ENCODE results near the gene ROR1.

Gene ROR1

GRCh38 chr1:64001038-64001437 lies 227.2 kb downstream of the ROR1 start:
- Histone ChIP-seq H3K4me1 (ENCODE audit: control insufficient read depth, insufficient read depth, low read length) (peaks cover 8% of the 10 kb centered on the region), H3K36me3 (ENCODE audit: control insufficient read depth in 2 of 2, insufficient read depth in 1 of 2, low read length in 2 of 2) (no peaks in the 10 kb centered on the region), H3K4me3 (ENCODE audit: low read depth, low read length) (no peak overlapping the region), H3K27ac (ENCODE audit: extremely low read depth, low read depth, low read length) (no peak overlapping the region), H3K9me3 (ENCODE audit: control insufficient read depth, insufficient read depth, low read depth, low read length) (no peaks in the 10 kb centered on the region)
- ChIA-PET POLR2A (no interaction called here), CTCF (interaction anchor here (0.6 kb wide), 1 partner anchor 137 kb away, joined by 4 read pairs; no protein-coding TSS in a partner anchor)
- TF ChIP-seq KLF17 (tag by site-specific recombination; IDR thresholded peaks at IDR 0.05) = no peak
- no peak for TF ChIP-seq ZNF311 (tag by site-specific recombination; IDR thresholded peaks at IDR 0.05; ENCODE audit: borderline replicate concordance)
- no peak for TF ChIP-seq TRIM28 (IDR thresholded peaks at IDR 0.05; ENCODE audit: borderline replicate concordance, low read length)
- TF ChIP-seq, protein P1, sequence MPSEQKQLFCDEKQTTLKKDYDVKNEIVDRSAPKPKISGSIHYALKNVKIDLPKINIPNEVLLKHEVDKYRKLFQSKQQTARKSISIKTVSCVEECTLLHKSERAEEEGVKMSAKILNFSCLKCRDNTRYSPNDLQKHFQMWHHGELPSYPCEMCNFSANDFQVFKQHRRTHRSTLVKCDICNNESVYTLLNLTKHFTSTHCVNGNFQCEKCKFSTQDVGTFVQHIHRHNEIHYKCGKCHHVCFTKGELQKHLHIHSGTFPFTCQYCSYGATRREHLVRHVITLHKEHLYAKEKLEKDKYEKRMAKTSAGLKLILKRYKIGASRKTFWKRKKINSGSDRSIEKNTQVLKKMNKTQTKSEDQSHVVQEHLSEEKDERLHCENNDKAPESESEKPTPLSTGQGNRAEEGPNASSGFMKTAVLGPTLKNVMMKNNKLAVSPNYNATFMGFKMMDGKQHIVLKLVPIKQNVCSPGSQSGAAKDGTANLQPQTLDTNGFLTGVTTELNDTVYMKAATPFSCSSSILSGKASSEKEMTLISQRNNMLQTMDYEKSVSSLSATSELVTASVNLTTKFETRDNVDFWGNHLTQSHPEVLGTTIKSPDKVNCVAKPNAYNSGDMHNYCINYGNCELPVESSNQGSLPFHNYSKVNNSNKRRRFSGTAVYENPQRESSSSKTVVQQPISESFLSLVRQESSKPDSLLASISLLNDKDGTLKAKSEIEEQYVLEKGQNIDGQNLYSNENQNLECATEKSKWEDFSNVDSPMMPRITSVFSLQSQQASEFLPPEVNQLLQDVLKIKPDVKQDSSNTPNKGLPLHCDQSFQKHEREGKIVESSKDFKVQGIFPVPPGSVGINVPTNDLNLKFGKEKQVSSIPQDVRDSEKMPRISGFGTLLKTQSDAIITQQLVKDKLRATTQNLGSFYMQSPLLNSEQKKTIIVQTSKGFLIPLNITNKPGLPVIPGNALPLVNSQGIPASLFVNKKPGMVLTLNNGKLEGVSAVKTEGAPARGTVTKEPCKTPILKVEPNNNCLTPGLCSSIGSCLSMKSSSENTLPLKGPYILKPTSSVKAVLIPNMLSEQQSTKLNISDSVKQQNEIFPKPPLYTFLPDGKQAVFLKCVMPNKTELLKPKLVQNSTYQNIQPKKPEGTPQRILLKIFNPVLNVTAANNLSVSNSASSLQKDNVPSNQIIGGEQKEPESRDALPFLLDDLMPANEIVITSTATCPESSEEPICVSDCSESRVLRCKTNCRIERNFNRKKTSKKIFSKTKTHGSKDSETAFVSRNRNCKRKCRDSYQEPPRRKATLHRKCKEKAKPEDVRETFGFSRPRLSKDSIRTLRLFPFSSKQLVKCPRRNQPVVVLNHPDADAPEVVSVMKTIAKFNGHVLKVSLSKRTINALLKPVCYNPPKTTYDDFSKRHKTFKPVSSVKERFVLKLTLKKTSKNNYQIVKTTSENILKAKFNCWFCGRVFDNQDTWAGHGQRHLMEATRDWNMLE (tag by site-specific recombination; conservative IDR thresholded peaks at IDR 0.05; ENCODE audit: low read depth) = no peak
- no peak for TF ChIP-seq ZNF707 (tag by site-specific recombination; IDR thresholded peaks at IDR 0.05)
- no peak for TF ChIP-seq ZNF211 (tag by site-specific recombination; IDR thresholded peaks at IDR 0.05; ENCODE audit: low read depth)
- no peak for TF ChIP-seq ZNF510 (tag by site-specific recombination; IDR thresholded peaks at IDR 0.05; ENCODE audit: insufficient replicate concordance)
- TF ChIP-seq ZBTB7A (tag by site-specific recombination; IDR thresholded peaks at IDR 0.05; ENCODE audit: low read depth) = no peak
- no peak for TF ChIP-seq ZNF654 (tag by site-specific recombination; IDR thresholded peaks at IDR 0.05; ENCODE audit: low read depth)
- no peak for TF ChIP-seq ZSCAN23 (tag by site-specific recombination; IDR thresholded peaks at IDR 0.05)

DNA sequence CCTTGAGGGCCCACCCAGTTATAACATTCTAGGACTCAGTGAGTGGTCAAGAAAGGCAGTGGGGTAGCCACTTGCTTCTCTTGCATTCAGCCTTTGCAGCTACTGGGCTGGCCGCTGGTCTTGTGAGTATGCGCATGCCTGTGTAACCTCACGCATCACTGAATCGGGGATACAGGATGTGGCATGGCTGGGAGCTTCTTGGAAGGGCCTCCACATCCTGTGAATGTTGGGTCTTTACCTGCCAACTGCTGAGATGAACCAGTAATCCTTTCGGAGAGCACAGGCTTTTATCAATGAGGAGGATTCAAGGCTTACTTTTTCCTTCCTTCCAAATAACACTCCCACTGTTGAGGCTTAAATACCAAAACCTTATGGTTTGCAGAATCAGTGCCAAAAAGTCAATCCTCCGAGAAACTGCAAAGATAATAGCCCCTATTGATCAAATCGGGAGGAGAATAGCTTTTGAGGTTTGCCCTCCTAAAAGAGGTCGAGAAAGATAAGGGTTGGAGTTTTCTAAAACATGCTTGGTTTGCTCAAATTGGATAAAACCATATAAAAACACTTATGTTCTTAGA lies 230.7 kb downstream of the ROR1 start:
- Histone ChIP-seq H3K4me3 (ENCODE audit: low read depth, low read length) (no peak overlapping the region), H3K4me1 (ENCODE audit: control insufficient read depth, insufficient read depth, low read length) (peaks cover 11% of the 10 kb centered on the region), H3K27ac (ENCODE audit: extremely low read depth, low read depth, low read length) (no peak overlapping the region), H3K9me3 (ENCODE audit: control insufficient read depth, insufficient read depth, low read depth, low read length) (no peaks in the 10 kb centered on the region), H3K36me3 (ENCODE audit: control insufficient read depth in 2 of 2, insufficient read depth in 1 of 2, low read length in 2 of 2) (no peaks in the 10 kb centered on the region)
- ChIA-PET POLR2A (no interaction called here), CTCF (interaction anchor here (0.6 kb wide), 1 partner anchor 141 kb away, joined by 5 read pairs; no protein-coding TSS in a partner anchor)
- TF ChIP-seq, protein P2, sequence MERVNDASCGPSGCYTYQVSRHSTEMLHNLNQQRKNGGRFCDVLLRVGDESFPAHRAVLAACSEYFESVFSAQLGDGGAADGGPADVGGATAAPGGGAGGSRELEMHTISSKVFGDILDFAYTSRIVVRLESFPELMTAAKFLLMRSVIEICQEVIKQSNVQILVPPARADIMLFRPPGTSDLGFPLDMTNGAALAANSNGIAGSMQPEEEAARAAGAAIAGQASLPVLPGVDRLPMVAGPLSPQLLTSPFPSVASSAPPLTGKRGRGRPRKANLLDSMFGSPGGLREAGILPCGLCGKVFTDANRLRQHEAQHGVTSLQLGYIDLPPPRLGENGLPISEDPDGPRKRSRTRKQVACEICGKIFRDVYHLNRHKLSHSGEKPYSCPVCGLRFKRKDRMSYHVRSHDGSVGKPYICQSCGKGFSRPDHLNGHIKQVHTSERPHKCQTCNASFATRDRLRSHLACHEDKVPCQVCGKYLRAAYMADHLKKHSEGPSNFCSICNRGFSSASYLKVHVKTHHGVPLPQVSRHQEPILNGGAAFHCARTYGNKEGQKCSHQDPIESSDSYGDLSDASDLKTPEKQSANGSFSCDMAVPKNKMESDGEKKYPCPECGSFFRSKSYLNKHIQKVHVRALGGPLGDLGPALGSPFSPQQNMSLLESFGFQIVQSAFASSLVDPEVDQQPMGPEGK (tag by site-specific recombination; IDR thresholded peaks at IDR 0.05) = no peak
- TF ChIP-seq ZBTB7A (tag by site-specific recombination; IDR thresholded peaks at IDR 0.05; ENCODE audit: low read depth) (no peak), OVOL3 (tag by site-specific recombination; IDR thresholded peaks at IDR 0.05) (no peak), ZNF623 (tag by site-specific recombination; IDR thresholded peaks at IDR 0.05) (no peak), ZBTB17 (tag by site-specific recombination; IDR thresholded peaks at IDR 0.05) (no peak), ZNF133 (tag by site-specific recombination; IDR thresholded peaks at IDR 0.05) (no peak), ZNF16 (tag by site-specific recombination; IDR thresholded peaks at IDR 0.05; ENCODE audit: low read depth) (no peak), HOXC10 (CRISPR knock-in tag; IDR thresholded peaks at IDR 0.05) (no peak), ZNF747 (tag by site-specific recombination; IDR thresholded peaks at IDR 0.05) (no peak), ZNF398 (tag by site-specific recombination; IDR thresholded peaks at IDR 0.05) (no peak)
- TF ChIP-seq, protein P3, sequence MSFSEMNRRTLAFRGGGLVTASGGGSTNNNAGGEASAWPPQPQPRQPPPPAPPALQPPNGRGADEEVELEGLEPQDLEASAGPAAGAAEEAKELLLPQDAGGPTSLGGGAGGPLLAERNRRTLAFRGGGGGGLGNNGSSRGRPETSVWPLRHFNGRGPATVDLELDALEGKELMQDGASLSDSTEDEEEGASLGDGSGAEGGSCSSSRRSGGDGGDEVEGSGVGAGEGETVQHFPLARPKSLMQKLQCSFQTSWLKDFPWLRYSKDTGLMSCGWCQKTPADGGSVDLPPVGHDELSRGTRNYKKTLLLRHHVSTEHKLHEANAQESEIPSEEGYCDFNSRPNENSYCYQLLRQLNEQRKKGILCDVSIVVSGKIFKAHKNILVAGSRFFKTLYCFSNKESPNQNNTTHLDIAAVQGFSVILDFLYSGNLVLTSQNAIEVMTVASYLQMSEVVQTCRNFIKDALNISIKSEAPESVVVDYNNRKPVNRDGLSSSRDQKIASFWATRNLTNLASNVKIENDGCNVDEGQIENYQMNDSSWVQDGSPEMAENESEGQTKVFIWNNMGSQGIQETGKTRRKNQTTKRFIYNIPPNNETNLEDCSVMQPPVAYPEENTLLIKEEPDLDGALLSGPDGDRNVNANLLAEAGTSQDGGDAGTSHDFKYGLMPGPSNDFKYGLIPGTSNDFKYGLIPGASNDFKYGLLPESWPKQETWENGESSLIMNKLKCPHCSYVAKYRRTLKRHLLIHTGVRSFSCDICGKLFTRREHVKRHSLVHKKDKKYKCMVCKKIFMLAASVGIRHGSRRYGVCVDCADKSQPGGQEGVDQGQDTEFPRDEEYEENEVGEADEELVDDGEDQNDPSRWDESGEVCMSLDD (tag by site-specific recombination; IDR thresholded peaks at IDR 0.05) = no peak

Data from HEK293 (cell line).